Measurements from ENCODE around the gene OPHN1.

DNA sequence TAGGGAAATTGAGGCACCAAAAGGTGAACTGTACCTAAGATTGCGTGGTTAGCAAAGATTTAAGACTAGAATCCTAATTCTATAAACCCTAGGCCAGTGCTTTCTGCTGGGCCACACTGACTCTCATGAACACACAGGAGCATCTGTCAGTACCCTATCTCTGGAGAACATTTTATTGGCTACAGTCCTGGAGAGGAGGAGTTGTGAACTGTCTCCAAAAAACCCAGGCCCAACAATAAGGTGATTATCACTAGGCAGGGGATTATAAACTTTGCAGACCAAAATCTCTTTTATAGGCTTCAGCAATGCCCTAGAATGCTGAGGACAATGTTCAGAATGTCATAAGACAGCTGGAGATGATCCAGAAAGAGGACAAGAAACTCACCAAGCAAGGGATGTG, 24.1 kb downstream of the OPHN1 start:
- TF ChIP-seq EZH2 (conservative IDR thresholded peaks at IDR 0.05; ENCODE audit: low read depth, low read length): no peak
- TF ChIP-seq, protein P1, sequence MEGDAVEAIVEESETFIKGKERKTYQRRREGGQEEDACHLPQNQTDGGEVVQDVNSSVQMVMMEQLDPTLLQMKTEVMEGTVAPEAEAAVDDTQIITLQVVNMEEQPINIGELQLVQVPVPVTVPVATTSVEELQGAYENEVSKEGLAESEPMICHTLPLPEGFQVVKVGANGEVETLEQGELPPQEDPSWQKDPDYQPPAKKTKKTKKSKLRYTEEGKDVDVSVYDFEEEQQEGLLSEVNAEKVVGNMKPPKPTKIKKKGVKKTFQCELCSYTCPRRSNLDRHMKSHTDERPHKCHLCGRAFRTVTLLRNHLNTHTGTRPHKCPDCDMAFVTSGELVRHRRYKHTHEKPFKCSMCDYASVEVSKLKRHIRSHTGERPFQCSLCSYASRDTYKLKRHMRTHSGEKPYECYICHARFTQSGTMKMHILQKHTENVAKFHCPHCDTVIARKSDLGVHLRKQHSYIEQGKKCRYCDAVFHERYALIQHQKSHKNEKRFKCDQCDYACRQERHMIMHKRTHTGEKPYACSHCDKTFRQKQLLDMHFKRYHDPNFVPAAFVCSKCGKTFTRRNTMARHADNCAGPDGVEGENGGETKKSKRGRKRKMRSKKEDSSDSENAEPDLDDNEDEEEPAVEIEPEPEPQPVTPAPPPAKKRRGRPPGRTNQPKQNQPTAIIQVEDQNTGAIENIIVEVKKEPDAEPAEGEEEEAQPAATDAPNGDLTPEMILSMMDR (CRISPR knock-in tag; IDR thresholded peaks at IDR 0.05): no peak
- TF ChIP-seq PITX1 (CRISPR knock-in tag; IDR thresholded peaks at IDR 0.05): no peak
- no peak for TF ChIP-seq ATF1 (CRISPR knock-in tag; IDR thresholded peaks at IDR 0.05)
- TF ChIP-seq ZNF781 (CRISPR knock-in tag; IDR thresholded peaks at IDR 0.05; ENCODE audit: borderline replicate concordance, not compliant biosample characterization): no peak
- TF ChIP-seq ZNF264 (CRISPR knock-in tag; IDR thresholded peaks at IDR 0.05): no peak
- no peak for TF ChIP-seq RFX5 (IDR thresholded peaks at IDR 0.05; ENCODE audit: low read depth, low read length)
- TF ChIP-seq IKZF1 (IDR thresholded peaks at IDR 0.05): no peak
- no peak for TF ChIP-seq FOXA1 (IDR thresholded peaks at IDR 0.05)
- TF ChIP-seq FOXA1 (CRISPR knock-in tag; IDR thresholded peaks at IDR 0.05): no peak
- TF ChIP-seq, protein P2, sequence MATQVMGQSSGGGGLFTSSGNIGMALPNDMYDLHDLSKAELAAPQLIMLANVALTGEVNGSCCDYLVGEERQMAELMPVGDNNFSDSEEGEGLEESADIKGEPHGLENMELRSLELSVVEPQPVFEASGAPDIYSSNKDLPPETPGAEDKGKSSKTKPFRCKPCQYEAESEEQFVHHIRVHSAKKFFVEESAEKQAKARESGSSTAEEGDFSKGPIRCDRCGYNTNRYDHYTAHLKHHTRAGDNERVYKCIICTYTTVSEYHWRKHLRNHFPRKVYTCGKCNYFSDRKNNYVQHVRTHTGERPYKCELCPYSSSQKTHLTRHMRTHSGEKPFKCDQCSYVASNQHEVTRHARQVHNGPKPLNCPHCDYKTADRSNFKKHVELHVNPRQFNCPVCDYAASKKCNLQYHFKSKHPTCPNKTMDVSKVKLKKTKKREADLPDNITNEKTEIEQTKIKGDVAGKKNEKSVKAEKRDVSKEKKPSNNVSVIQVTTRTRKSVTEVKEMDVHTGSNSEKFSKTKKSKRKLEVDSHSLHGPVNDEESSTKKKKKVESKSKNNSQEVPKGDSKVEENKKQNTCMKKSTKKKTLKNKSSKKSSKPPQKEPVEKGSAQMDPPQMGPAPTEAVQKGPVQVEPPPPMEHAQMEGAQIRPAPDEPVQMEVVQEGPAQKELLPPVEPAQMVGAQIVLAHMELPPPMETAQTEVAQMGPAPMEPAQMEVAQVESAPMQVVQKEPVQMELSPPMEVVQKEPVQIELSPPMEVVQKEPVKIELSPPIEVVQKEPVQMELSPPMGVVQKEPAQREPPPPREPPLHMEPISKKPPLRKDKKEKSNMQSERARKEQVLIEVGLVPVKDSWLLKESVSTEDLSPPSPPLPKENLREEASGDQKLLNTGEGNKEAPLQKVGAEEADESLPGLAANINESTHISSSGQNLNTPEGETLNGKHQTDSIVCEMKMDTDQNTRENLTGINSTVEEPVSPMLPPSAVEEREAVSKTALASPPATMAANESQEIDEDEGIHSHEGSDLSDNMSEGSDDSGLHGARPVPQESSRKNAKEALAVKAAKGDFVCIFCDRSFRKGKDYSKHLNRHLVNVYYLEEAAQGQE (IDR thresholded peaks at IDR 0.05; ENCODE audit: borderline replicate concordance in 1 of 2, low read depth in 1 of 2, low read length in 2 of 2): no peak
- no peak for TF ChIP-seq ZNF232 (CRISPR knock-in tag; IDR thresholded peaks at IDR 0.05; ENCODE audit: borderline replicate concordance)

All from HepG2 (cell line).